Measurements from ENCODE around the gene CGAS. TPM values are rescaled to one million over a fixed set of nuclear protein-coding genes. Genes with fewer than 3 reads are reported as not detected.

Gene CGAS
- total and polyA plus RNA-seq, 9 of the 15 experiments (the other 6 are each of a cell fraction or from before 2014, with no cell fraction given), result 0.01 to 0.32 (median 0.06) TPM; not detected in 2

GRCh38 chr6:73388800-73389512 is 63.1 kb downstream of the CGAS start (continued):
- no peak for TF ChIP-seq CREB3 (tag; conservative IDR thresholded peaks at IDR 0.05; ENCODE audit: low read depth)
- no peak for TF ChIP-seq ETS2 (tag; IDR thresholded peaks at IDR 0.05; ENCODE audit: borderline replicate concordance, poor library complexity, severe bottlenecking)
- TF ChIP-seq SMC3 (conservative IDR thresholded peaks at IDR 0.05; ENCODE audit: insufficient read depth, low read depth, low read length), result peak; percentile 72
- no peak for TF ChIP-seq TCF7 (IDR thresholded peaks at IDR 0.05; ENCODE audit: borderline replicate concordance)
- TF ChIP-seq CHD2 (IDR thresholded peaks at IDR 0.05; ENCODE audit: low read depth, low read length), result no peak
- no peak for TF ChIP-seq FIP1L1 (IDR thresholded peaks at IDR 0.05; ENCODE audit: low read depth, low read length, poor library complexity, severe bottlenecking)
- no peak for TF ChIP-seq ZBTB12 (CRISPR knock-in tag; IDR thresholded peaks at IDR 0.05)
- TF ChIP-seq ZNF274 (IDR thresholded peaks at IDR 0.05; ENCODE audit: borderline replicate concordance, low read depth, low read length), result no peak
- no peak for TF ChIP-seq ELK1 (CRISPR knock-in tag; IDR thresholded peaks at IDR 0.05)
- TF ChIP-seq ZBED1 (IDR thresholded peaks at IDR 0.05), result no peak
- no peak for TF ChIP-seq FOXA1 (IDR thresholded peaks at IDR 0.05; ENCODE audit: borderline replicate concordance)
- TF ChIP-seq PPARD (CRISPR knock-in tag; IDR thresholded peaks at IDR 0.05), result no peak
- peak; percentile 75 to 83; a peak in 3 of 4 replicates for TF ChIP-seq UBTF (IDR thresholded peaks at IDR 0.05; ENCODE audit: borderline replicate concordance in 1 of 2, low read depth in 2 of 2, low read length in 2 of 2)
- no peak for TF ChIP-seq ZSCAN29 (IDR thresholded peaks at IDR 0.05)
- no peak for TF ChIP-seq RBM17 (IDR thresholded peaks at IDR 0.05; ENCODE audit: borderline replicate concordance, low read depth, low read length)
- peak; percentile 84 for TF ChIP-seq PHF8 (IDR thresholded peaks at IDR 0.05; ENCODE audit: borderline replicate concordance, low read length)
- TF ChIP-seq ILK (tag; IDR thresholded peaks at IDR 0.05; ENCODE audit: borderline replicate concordance, low read depth), result no peak
- TF ChIP-seq PBX2 (CRISPR knock-in tag; IDR thresholded peaks at IDR 0.05; ENCODE audit: low read depth), result no peak
- TF ChIP-seq PBX2 (tag; conservative IDR thresholded peaks at IDR 0.05; ENCODE audit: low read depth), result no peak

Measured in K562 (cell line).